HFF-Myc (cell line): Measurements from ENCODE around the gene KIF19.

Experiments
- DNase-seq: peaks from one replicate; pipeline ENCODE4 v3.0.0-alpha.2; 2011; ENCODE audit warnings: low read depth; ENCODE audit errors: extremely low read depth
- H3K4me3 ChIP-seq: replicated peaks from 2 replicates; pipeline ENCODE4 v1.5.1; 2011; ENCODE audit warnings: low read depth, mild to moderate bottlenecking, control low read depth, low read length
- CTCF ChIP-seq: IDR thresholded peaks from 2 replicates; pipeline ENCODE4 v1.5.1; 2012; ENCODE audit warnings: mild to moderate bottlenecking, low read depth, low read length, control low read depth; ENCODE audit errors: missing control alignments

Gene KIF19

GRCh38 chr17:74373838-74374606 is 48.0 kb downstream of the KIF19 start:
- no peak overlapping the region for H3K4me3 ChIP-seq
- no peak for TF ChIP-seq CTCF
- no peak for DNase-seq

GRCh38 chr17:74374858-74375257 is 48.8 kb downstream of the KIF19 start:
- no peak overlapping the region for H3K4me3 ChIP-seq
- no peak for TF ChIP-seq CTCF
- no peak for DNase-seq

- peak; percentile 21 for DNase-seq
- TF ChIP-seq CTCF, result peak; percentile 82
- no peak overlapping the region for H3K4me3 ChIP-seq
These were observed 53.6 kb downstream of the KIF19 start for GRCh38 chr17:74379495-74380085.

GRCh38 chr17:74380086-74380958 is 54.3 kb downstream of the KIF19 start:
- no peak overlapping the region for H3K4me3 ChIP-seq
- no peak for DNase-seq
- TF ChIP-seq CTCF, result no peak

GRCh38 chr17:74380959-74381808 is 55.2 kb downstream of the KIF19 start:
- TF ChIP-seq CTCF, result no peak
- no peak for DNase-seq
- no peak overlapping the region for H3K4me3 ChIP-seq

- no peak for TF ChIP-seq CTCF
- no peak for DNase-seq
- no peak overlapping the region for H3K4me3 ChIP-seq
These were observed 57.1 kb downstream of the KIF19 start for GRCh38 chr17:74383141-74383540.
